ENCODE results near the gene ZNF605.

ZNF605 gene

DNA sequence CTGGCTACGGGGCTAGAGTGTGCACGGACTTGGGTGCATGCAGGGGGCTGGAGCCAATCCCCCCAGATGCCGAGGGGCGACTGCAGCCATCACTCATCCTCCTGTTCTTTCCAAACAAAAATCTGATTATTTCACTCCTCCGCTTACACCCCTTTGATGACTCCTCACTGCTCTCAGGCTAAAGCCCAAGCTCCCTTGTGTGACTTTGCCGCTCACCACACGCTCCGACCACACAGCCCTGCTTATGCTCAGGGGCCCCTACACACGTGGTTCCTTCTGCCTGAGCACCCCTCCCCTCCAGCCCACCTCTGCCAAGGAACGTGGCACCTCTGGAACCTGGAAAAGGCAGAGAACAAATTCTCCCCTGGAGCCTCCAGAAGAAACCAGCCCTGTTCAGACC, 82.4 kb downstream of the ZNF605 start:
- CTCF ChIA-PET = interaction anchor here (0.6 kb wide), 1 partner anchor 258 kb away, joined by 3 read pairs; no protein-coding TSS in a partner anchor
- H3K4me3 ChIP-seq (ENCODE audit: low read depth, low read length) = no peak overlapping the region
- no peak for DNase-seq (ENCODE audit: low read depth, low spot score)
- POLR2A ChIA-PET = no interaction called here
- TF ChIP-seq, protein P1, sequence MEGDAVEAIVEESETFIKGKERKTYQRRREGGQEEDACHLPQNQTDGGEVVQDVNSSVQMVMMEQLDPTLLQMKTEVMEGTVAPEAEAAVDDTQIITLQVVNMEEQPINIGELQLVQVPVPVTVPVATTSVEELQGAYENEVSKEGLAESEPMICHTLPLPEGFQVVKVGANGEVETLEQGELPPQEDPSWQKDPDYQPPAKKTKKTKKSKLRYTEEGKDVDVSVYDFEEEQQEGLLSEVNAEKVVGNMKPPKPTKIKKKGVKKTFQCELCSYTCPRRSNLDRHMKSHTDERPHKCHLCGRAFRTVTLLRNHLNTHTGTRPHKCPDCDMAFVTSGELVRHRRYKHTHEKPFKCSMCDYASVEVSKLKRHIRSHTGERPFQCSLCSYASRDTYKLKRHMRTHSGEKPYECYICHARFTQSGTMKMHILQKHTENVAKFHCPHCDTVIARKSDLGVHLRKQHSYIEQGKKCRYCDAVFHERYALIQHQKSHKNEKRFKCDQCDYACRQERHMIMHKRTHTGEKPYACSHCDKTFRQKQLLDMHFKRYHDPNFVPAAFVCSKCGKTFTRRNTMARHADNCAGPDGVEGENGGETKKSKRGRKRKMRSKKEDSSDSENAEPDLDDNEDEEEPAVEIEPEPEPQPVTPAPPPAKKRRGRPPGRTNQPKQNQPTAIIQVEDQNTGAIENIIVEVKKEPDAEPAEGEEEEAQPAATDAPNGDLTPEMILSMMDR (IDR thresholded peaks at IDR 0.05; ENCODE audit: insufficient read depth, low read length, missing control alignments) = no peak

GRCh38 chr12:132872975-132873421, 83.1 kb downstream of the ZNF605 start:
- ChIA-PET CTCF (interaction anchor here (0.6 kb wide), 1 partner anchor 259 kb away, joined by 3 read pairs; no protein-coding TSS in a partner anchor), POLR2A (no interaction called here)
- TF ChIP-seq, protein P1 (IDR thresholded peaks at IDR 0.05; ENCODE audit: insufficient read depth, low read length, missing control alignments) = no peak
- no peak overlapping the region for H3K4me3 ChIP-seq (ENCODE audit: low read depth, low read length)
- DNase-seq (ENCODE audit: low read depth, low spot score) = no peak

DNA sequence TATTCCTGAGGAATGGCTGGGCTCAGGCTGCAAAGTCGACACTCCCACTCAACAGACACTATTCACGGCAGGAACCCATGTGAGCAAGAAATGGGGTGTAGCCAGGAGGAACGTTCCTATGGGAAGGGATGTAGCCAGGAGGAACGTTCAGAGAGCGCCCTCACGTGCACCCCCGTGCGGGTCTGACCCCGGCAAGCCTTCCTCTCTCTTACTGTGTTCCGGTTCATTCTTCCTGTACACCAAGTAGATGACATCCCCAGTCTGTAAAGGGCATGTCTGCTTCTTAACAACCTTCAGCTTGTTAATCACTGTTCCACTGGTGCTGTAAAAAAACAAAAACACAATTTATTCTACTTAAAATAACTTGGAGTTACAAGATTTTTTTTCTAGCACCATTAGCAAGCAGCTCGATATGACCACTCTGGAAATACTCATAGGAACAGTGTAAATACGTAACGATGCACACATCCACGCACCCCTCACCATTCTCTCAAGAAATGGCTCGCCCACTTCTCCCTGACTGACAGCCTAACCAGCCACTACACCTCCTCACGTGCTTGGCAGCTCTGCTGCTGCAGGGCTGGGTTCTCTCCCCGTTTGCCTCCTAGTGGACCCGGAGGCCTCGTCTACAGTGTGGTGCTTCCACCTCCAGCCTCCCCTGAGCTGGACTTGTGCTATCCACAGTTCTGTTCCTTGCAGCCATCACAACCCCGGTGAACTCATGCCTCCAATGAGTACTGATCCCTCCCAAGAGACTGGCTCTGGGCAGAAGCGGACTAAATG, 83.8 kb downstream of the ZNF605 start:
- no peak overlapping the region for H3K4me3 ChIP-seq (ENCODE audit: low read depth, low read length)
- POLR2A ChIA-PET = no interaction called here
- TF ChIP-seq, protein P1 (IDR thresholded peaks at IDR 0.05; ENCODE audit: insufficient read depth, low read length, missing control alignments) = no peak
- CTCF ChIA-PET = no interaction called here
- no peak for DNase-seq (ENCODE audit: low read depth, low spot score)

GRCh38 chr12:132869551-132869950, 86.6 kb downstream of the ZNF605 start:
- ChIA-PET CTCF (no interaction called here), POLR2A (no interaction called here)
- no peak for DNase-seq (ENCODE audit: low read depth, low spot score)
- no peak overlapping the region for H3K4me3 ChIP-seq (ENCODE audit: low read depth, low read length)
- TF ChIP-seq, protein P1 (IDR thresholded peaks at IDR 0.05; ENCODE audit: insufficient read depth, low read length, missing control alignments) = no peak
